Activated B cell treated with CpG ODN at 0.5 μM for 24 hours (primary cell): ENCODE results near the gene TEAD4. TPM values are rescaled to one million over a fixed set of nuclear protein-coding genes. Genes with fewer than 3 reads are reported as not detected.

Experiments
- ATAC-seq: fragments of 200-7000 bp; cut with Tn5 transposase; one replicate; pipeline ENCODE4 v1.10.0; 2021; ENCODE audit warnings: low read depth, mild to moderate bottlenecking, moderate library complexity
- CTCF ChIA-PET: fragments of 350-600 bp; sonication (Branson Sonifier 250); formaldehyde crosslinking; loops from one replicate; lab custom pipeline; 2021; ENCODE audit warnings: antibody characterized with exemption; lab: Charles Lee
- POLR2A ChIA-PET: fragments of 350-600 bp; sonication (Branson Sonifier 250); formaldehyde crosslinking; loops from one replicate; lab custom pipeline; 2021; ENCODE audit warnings: antibody characterized with exemption; lab: Charles Lee
- DNase-seq: peaks from one replicate; pipeline ENCODE4 v3.0.0; 2022
- H3K27ac Mint-ChIP-seq: one replicate; pipeline ENCODE4 v1.8.0; 2020; ENCODE audit warnings: mixed read lengths
- H3K27me3 Mint-ChIP-seq: one replicate; pipeline ENCODE4 v1.8.0; 2021; ENCODE audit warnings: mixed read lengths
- H3K36me3 Mint-ChIP-seq: one replicate; pipeline ENCODE4 v1.8.0; 2021; ENCODE audit warnings: low read depth, mixed read lengths
- H3K4me1 Mint-ChIP-seq: one replicate; pipeline ENCODE4 v1.8.0; 2021; ENCODE audit warnings: mixed read lengths
- H3K4me3 Mint-ChIP-seq: one replicate; pipeline ENCODE4 v1.8.0; 2020; ENCODE audit warnings: mild to moderate bottlenecking, mixed read lengths
- H3K9me3 Mint-ChIP-seq: one replicate; pipeline ENCODE4 v1.8.0; 2020; ENCODE audit warnings: mixed read lengths
- intact Hi-C: fragments of 100-400 bp; cut with micrococcal nuclease; formaldehyde crosslinking; loops from one replicate; pipeline ENCODE4 v1.15.1; 2024
- total RNA-seq: library from RNA; stranded (reverse); gene quantifications from 2 replicates; pipeline ENCODE4 v1.2.3, GENCODE V29; 2022
- TF ChIP-seq, protein P1 (sequence below): fragments of 200-600 bp; IDR thresholded peaks from one replicate; pipeline ENCODE4 v1.8.0; 2022; ENCODE audit warnings: antibody characterized with exemption, mild to moderate bottlenecking

The TEAD4 gene
- total RNA-seq, 1 donor from 2014 or later = not detected

DNA sequence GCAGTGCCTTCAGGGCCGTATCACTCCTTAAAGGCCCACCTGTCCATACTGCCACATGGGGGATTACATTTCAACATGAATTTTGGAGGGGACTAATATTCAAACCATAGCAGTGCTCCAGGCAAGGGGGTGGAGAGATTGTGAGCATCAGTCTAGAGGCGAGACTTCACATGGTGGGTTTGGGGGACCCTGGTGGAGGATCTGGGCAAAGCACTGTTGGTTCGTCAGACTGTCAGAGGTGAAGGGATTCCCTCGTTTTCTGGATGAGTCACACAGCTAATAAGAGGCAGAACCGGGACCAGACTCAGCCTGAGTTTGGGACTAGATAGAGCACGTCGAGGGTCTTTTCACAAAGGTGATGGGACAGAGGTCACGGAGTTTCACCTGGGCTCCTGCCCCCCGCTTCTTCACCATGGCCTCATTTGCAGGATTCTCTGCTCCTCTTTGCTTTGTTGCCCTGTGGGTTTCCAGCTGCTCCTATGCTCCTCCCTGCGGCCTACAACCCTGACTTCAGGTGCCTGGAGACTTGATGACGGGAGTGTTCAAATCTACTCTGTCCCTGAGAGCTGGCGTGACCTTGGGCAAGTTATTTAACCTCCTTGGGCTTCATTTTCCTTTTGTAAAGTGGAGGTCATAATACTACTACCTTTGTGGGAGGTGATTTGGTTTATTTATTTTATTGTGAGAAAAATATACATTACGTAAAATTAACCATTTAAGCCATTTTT is 41.5 kb downstream of the TEAD4 start:
- POLR2A ChIA-PET = no interaction called here
- no peak for ATAC-seq
- peaks cover 2% of the 10 kb centered on the region for H3K27me3 Mint-ChIP-seq
- CTCF ChIA-PET = no interaction called here
- TF ChIP-seq, protein P1, sequence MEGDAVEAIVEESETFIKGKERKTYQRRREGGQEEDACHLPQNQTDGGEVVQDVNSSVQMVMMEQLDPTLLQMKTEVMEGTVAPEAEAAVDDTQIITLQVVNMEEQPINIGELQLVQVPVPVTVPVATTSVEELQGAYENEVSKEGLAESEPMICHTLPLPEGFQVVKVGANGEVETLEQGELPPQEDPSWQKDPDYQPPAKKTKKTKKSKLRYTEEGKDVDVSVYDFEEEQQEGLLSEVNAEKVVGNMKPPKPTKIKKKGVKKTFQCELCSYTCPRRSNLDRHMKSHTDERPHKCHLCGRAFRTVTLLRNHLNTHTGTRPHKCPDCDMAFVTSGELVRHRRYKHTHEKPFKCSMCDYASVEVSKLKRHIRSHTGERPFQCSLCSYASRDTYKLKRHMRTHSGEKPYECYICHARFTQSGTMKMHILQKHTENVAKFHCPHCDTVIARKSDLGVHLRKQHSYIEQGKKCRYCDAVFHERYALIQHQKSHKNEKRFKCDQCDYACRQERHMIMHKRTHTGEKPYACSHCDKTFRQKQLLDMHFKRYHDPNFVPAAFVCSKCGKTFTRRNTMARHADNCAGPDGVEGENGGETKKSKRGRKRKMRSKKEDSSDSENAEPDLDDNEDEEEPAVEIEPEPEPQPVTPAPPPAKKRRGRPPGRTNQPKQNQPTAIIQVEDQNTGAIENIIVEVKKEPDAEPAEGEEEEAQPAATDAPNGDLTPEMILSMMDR = no peak
- H3K27ac Mint-ChIP-seq = no peak overlapping the region
- no peak for DNase-seq
- no peaks in the 10 kb centered on the region for H3K36me3 Mint-ChIP-seq
- H3K9me3 Mint-ChIP-seq = no peaks in the 10 kb centered on the region
- intact Hi-C loops = no loop called here
- H3K4me3 Mint-ChIP-seq = no peak overlapping the region
- no peaks in the 10 kb centered on the region for H3K4me1 Mint-ChIP-seq

DNA sequence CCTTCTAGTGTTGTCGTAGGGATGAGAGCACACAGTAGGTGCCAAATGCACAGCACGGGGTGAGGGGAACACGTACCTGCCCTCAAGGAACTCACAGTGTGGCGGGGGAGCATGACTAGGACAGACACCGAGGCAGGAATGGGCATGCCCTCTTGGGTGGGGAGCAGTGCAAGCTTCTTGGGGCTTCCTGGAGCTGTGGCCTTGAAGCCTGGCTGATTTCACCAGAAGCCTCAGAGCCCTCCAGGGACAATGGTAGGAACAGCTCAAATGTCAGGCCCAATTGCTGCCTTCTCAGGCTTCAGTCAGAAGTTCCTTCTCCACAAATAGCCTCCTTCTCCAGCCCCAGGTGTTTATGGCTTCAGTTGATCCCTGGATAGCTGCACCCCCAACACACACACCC is 43.4 kb downstream of the TEAD4 start:
- TF ChIP-seq, protein P1 = no peak
- Mint-ChIP-seq H3K4me3 (no peak overlapping the region), H3K36me3 (no peaks in the 10 kb centered on the region), H3K9me3 (no peaks in the 10 kb centered on the region), H3K4me1 (no peaks in the 10 kb centered on the region), H3K27me3 (peaks cover 2% of the 10 kb centered on the region), H3K27ac (no peak overlapping the region)
- CTCF ChIA-PET = no interaction called here
- POLR2A ChIA-PET = no interaction called here
- DNase-seq (no peak), ATAC-seq (no peak)
- intact Hi-C loops = no loop called here

DNA sequence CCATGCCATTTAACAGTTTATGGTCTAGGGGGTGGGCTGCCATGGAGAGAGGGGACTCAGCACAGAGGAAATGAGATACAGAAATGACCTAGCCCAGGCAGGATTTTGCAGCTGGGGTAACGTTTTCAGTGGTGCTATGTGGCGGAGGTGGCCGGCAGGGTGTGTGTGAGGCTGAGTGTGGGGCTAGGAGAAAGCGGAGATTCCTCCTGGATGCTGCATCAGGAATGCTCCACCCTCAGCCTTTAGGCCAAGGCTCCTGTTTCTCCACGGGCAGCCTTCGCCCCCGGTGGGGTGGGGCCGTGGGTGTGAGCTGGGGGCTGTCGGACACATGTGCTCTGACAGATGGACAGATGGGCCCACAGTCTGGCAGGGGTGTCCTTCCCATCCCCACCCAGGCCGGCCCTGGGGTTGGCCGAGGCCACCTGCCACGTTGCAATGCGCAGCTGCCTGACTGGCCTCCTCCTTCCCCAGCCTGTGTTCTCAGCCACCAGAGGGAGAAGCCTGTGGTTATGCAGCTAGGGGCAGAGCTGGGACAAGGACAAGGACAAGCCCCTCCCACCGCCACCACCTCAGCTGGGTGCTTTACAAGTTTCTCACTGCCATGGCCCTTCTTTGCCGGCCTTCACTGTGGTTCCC is 44.3 kb downstream of the TEAD4 start:
- intact Hi-C loops = no loop called here
- Mint-ChIP-seq H3K4me3 (no peak overlapping the region), H3K27ac (no peak overlapping the region), H3K36me3 (no peaks in the 10 kb centered on the region), H3K9me3 (no peaks in the 10 kb centered on the region), H3K27me3 (peaks cover 2% of the 10 kb centered on the region), H3K4me1 (no peaks in the 10 kb centered on the region)
- POLR2A ChIA-PET = no interaction called here
- ATAC-seq (no peak), DNase-seq (no peak)
- TF ChIP-seq, protein P1 = no peak
- CTCF ChIA-PET = no interaction called here

DNA sequence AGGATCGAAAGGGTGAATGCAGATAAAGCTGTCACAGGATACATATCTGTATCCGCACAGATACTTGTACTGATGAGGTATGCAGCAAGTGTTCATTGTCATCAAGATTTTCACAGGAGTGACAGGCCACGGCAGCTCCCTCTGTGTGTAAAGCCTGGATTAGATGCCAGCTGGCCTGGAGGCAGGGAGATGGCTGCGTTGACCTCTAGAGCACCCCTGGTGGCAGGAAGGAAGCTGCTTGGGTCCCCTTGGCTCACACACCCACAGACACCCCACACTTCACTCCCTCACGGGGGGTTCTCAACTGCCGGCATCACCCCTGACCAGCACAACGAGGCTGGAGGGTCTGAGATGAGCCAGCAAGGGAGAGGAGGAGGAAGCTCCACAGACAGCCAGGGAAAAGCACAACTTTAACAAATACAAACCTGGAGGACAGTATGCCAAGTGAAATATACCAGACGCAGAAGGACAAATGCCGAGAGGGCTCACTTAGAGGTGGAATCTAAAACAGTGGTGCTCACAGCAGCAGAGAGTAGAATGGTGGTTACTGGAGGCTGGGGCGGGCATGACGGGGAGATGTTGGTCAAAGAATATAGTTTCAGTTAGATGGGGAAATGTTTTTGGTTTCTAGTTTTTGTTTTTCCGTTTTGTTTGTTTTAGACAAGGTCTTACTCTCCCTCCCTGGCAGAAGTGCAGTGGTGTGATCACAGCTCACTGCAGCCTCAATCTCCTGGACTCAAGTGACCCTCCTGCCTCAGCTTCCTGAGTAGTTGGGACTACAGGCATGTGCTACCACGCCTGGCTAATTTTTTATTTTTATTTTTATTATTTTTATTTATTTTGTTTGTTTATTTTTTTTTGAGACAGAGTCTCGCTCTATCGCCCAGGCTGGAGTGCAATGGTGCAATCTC is 45.7 kb downstream of the TEAD4 start:
- TF ChIP-seq, protein P1 = no peak
- no peak for DNase-seq
- H3K36me3 Mint-ChIP-seq = no peaks in the 10 kb centered on the region

DNA sequence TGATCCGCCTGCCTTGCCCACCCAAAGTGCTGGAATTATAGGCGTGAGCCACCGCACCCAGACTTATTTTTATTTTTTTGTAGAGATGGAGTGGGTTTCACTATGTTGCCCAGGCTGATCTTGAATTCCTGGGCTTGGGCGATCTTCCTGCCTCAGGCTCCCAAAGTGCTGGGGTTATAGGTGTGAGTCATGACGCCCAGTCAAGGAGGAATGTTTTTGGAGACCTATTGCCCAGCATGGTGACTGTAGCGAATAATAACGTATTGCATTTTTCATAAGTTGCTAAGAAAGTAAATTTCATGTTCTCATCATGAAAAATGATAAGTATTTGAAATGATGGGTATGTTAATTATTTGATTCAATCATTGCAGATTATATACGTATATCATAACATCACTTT is 46.5 kb downstream of the TEAD4 start:
- H3K27me3 Mint-ChIP-seq = no peaks in the 10 kb centered on the region
- DNase-seq (no peak), ATAC-seq (no peak)
- H3K4me3 Mint-ChIP-seq = no peak overlapping the region
- intact Hi-C loops = no loop called here
- H3K4me1 Mint-ChIP-seq = no peaks in the 10 kb centered on the region
- H3K36me3 Mint-ChIP-seq = no peaks in the 10 kb centered on the region
- no peak overlapping the region for H3K27ac Mint-ChIP-seq
- POLR2A ChIA-PET = no interaction called here
- H3K9me3 Mint-ChIP-seq = no peaks in the 10 kb centered on the region
- CTCF ChIA-PET = no interaction called here
- TF ChIP-seq, protein P1 = no peak

More for the DNA sequence above, 45.7 kb downstream of the TEAD4 start:
- no peak overlapping the region for H3K27ac Mint-ChIP-seq
- no peaks in the 10 kb centered on the region for H3K9me3 Mint-ChIP-seq
- POLR2A ChIA-PET = no interaction called here
- intact Hi-C loops = no loop called here
- ATAC-seq = no peak
- CTCF ChIA-PET = no interaction called here
- no peak overlapping the region for H3K4me3 Mint-ChIP-seq
- H3K27me3 Mint-ChIP-seq = no peaks in the 10 kb centered on the region
- no peaks in the 10 kb centered on the region for H3K4me1 Mint-ChIP-seq
